Stimulated activated naive B cell treated with anti-CD40 and anti-IgM and Interleukin-4, amounts not matched to agents 10 μg/mL and 1 μg/mL and 100 μg/mL, for 72 hours (primary cell): ENCODE measurements around the gene PRKN.

Experiments
- ATAC-seq, 2 donors: fragments of 150-1000 bp; cut with Tn5 transposase; replicated peaks; 2 replicates each; pipeline ENCODE4 v1.10.0; 2021; ENCODE audit warnings: moderate library complexity in 1 of 2
- DNase-seq: peaks from one replicate; pipeline ENCODE4 v3.0.0; 2021
- H3K27ac Mint-ChIP-seq: one replicate; pipeline ENCODE4 v1.8.0; 2022; ENCODE audit warnings: mild to moderate bottlenecking, mixed read lengths
- H3K27me3 Mint-ChIP-seq, 2 donors: one replicate each; pipeline ENCODE4 v1.8.0; 2022; ENCODE audit warnings: mixed read lengths in 2 of 2
- H3K36me3 Mint-ChIP-seq, 2 donors: one replicate each; pipeline ENCODE4 v1.8.0; 2022; ENCODE audit warnings: mixed read lengths in 2 of 2, mild to moderate bottlenecking in 1 of 2
- H3K4me1 Mint-ChIP-seq, 2 donors: one replicate each; pipeline ENCODE4 v1.8.0; 2022; ENCODE audit warnings: mixed read lengths in 2 of 2, mild to moderate bottlenecking in 1 of 2
- H3K4me3 Mint-ChIP-seq, 2 donors: one replicate each; pipeline ENCODE4 v1.8.0; 2022; ENCODE audit warnings: mild to moderate bottlenecking in 2 of 2, mixed read lengths in 2 of 2, moderate library complexity in 1 of 2
- H3K9me3 Mint-ChIP-seq, 2 donors: one replicate each; pipeline ENCODE4 v1.8.0; 2022; ENCODE audit warnings: mixed read lengths in 2 of 2, mild to moderate bottlenecking in 1 of 2

Gene PRKN

GRCh38 chr6:162389343-162390085 lies 338.1 kb downstream of the PRKN start:
- Mint-ChIP-seq H3K9me3 (peaks cover 0 to 4% of the 10 kb centered on the region in 2 donors), H3K4me1 (peaks cover 0 to 2% of the 10 kb centered on the region in 2 donors), H3K27ac (no peak overlapping the region), H3K36me3 (no peaks in the 10 kb centered on the region), H3K27me3 (no peaks in the 10 kb centered on the region), H3K4me3 (no peak overlapping the region)
- no peak for ATAC-seq
- DNase-seq, result no peak

GRCh38 chr6:162388383-162388777 lies 339.2 kb downstream of the PRKN start:
- no peaks in the 10 kb centered on the region for H3K27me3 Mint-ChIP-seq
- H3K27ac Mint-ChIP-seq, result no peak overlapping the region
- H3K9me3 Mint-ChIP-seq, result peaks cover 0 to 4% of the 10 kb centered on the region in 2 donors
- ATAC-seq (no peak), DNase-seq (no peak)
- H3K4me1 Mint-ChIP-seq, result peaks cover 0 to 2% of the 10 kb centered on the region in 2 donors
- no peaks in the 10 kb centered on the region for H3K36me3 Mint-ChIP-seq
- H3K4me3 Mint-ChIP-seq, result no peak overlapping the region

GRCh38 chr6:162387718-162388382 lies 339.7 kb downstream of the PRKN start:
- peaks cover 0 to 4% of the 10 kb centered on the region in 2 donors for H3K9me3 Mint-ChIP-seq
- peaks cover 0 to 2% of the 10 kb centered on the region in 2 donors for H3K4me1 Mint-ChIP-seq
- no peak overlapping the region for H3K27ac Mint-ChIP-seq
- H3K36me3 Mint-ChIP-seq, result no peaks in the 10 kb centered on the region
- H3K27me3 Mint-ChIP-seq, result no peaks in the 10 kb centered on the region
- DNase-seq, result no peak
- H3K4me3 Mint-ChIP-seq, result no peak overlapping the region
- ATAC-seq, result no peak

- Mint-ChIP-seq H3K9me3 (peaks cover 0 to under 1% of the 10 kb centered on the region in 2 donors), H3K27ac (no peak overlapping the region), H3K4me1 (peaks cover 0 to 2% of the 10 kb centered on the region in 2 donors), H3K4me3 (no peak overlapping the region), H3K27me3 (no peaks in the 10 kb centered on the region), H3K36me3 (no peaks in the 10 kb centered on the region)
- DNase-seq (no peak), ATAC-seq (no peak)
Observed at GRCh38 chr6:162385980-162386379, 341.6 kb downstream of the PRKN start.

- no peak overlapping the region for H3K27ac Mint-ChIP-seq
- no peaks in the 10 kb centered on the region for H3K27me3 Mint-ChIP-seq
Observed at GRCh38 chr6:162379757-162380409, 347.7 kb downstream of the PRKN start.

GRCh38 chr6:162377735-162378134 lies 349.8 kb downstream of the PRKN start:
- no peaks in the 10 kb centered on the region for H3K36me3 Mint-ChIP-seq
- H3K4me1 Mint-ChIP-seq, result no peaks in the 10 kb centered on the region
- H3K27me3 Mint-ChIP-seq, result no peaks in the 10 kb centered on the region
- H3K9me3 Mint-ChIP-seq, result peaks cover 0 to 2% of the 10 kb centered on the region in 2 donors
- no peak overlapping the region for H3K4me3 Mint-ChIP-seq
- no peak overlapping the region for H3K27ac Mint-ChIP-seq
- DNase-seq (no peak), ATAC-seq (no peak)

More at GRCh38 chr6:162379757-162380409, 347.7 kb downstream of the PRKN start:
- Mint-ChIP-seq H3K36me3 (no peaks in the 10 kb centered on the region), H3K9me3 (peaks cover 0 to 2% of the 10 kb centered on the region in 2 donors), H3K4me3 (no peak overlapping the region), H3K4me1 (no peaks in the 10 kb centered on the region)
- no peak for ATAC-seq
- no peak for DNase-seq

GRCh38 chr6:162373868-162374267 lies 353.7 kb downstream of the PRKN start:
- ATAC-seq, result no peak
- Mint-ChIP-seq H3K9me3 (no peaks in the 10 kb centered on the region), H3K27ac (no peak overlapping the region), H3K27me3 (no peaks in the 10 kb centered on the region), H3K36me3 (no peaks in the 10 kb centered on the region), H3K4me3 (no peak overlapping the region), H3K4me1 (no peaks in the 10 kb centered on the region)
- DNase-seq, result no peak

GRCh38 chr6:162373192-162373591 lies 354.4 kb downstream of the PRKN start:
- DNase-seq (no peak), ATAC-seq (no peak)
- H3K27me3 Mint-ChIP-seq, result no peaks in the 10 kb centered on the region
- H3K27ac Mint-ChIP-seq, result no peak overlapping the region
- no peaks in the 10 kb centered on the region for H3K9me3 Mint-ChIP-seq
- H3K4me1 Mint-ChIP-seq, result no peaks in the 10 kb centered on the region
- no peak overlapping the region for H3K4me3 Mint-ChIP-seq
- no peaks in the 10 kb centered on the region for H3K36me3 Mint-ChIP-seq

- H3K9me3 Mint-ChIP-seq, result peaks cover 0 to 2% of the 10 kb centered on the region in 2 donors
- no peaks in the 10 kb centered on the region for H3K4me1 Mint-ChIP-seq
- no peak overlapping the region for H3K27ac Mint-ChIP-seq
- H3K4me3 Mint-ChIP-seq, result no peak overlapping the region
- H3K36me3 Mint-ChIP-seq, result no peaks in the 10 kb centered on the region
- DNase-seq (no peak), ATAC-seq (no peak)
- H3K27me3 Mint-ChIP-seq, result no peaks in the 10 kb centered on the region
Observed at GRCh38 chr6:162372106-162372505, 355.5 kb downstream of the PRKN start.

GRCh38 chr6:162371121-162371520 lies 356.4 kb downstream of the PRKN start:
- ATAC-seq, result no peak
- H3K36me3 Mint-ChIP-seq, result no peaks in the 10 kb centered on the region
- H3K4me3 Mint-ChIP-seq, result no peak overlapping the region
- no peaks in the 10 kb centered on the region for H3K27me3 Mint-ChIP-seq
- no peak overlapping the region for H3K27ac Mint-ChIP-seq
- peaks cover 0 to 5% of the 10 kb centered on the region in 2 donors for H3K9me3 Mint-ChIP-seq
- H3K4me1 Mint-ChIP-seq, result no peaks in the 10 kb centered on the region
- no peak for DNase-seq

- DNase-seq (no peak), ATAC-seq (no peak)
- Mint-ChIP-seq H3K4me1 (no peaks in the 10 kb centered on the region), H3K9me3 (peaks cover 0 to 5% of the 10 kb centered on the region in 2 donors), H3K36me3 (no peaks in the 10 kb centered on the region), H3K4me3 (no peak overlapping the region), H3K27ac (no peak overlapping the region), H3K27me3 (no peaks in the 10 kb centered on the region)
Observed at GRCh38 chr6:162369091-162369490, 358.5 kb downstream of the PRKN start.

GRCh38 chr6:162364488-162364887 lies 363.1 kb downstream of the PRKN start:
- Mint-ChIP-seq H3K4me1 (no peaks in the 10 kb centered on the region), H3K27ac (no peak overlapping the region), H3K27me3 (no peaks in the 10 kb centered on the region), H3K36me3 (no peaks in the 10 kb centered on the region), H3K4me3 (no peak overlapping the region), H3K9me3 (peaks cover 0 to 5% of the 10 kb centered on the region in 2 donors)
- no peak for DNase-seq
- ATAC-seq, result no peak

- DNase-seq, result no peak
- Mint-ChIP-seq H3K36me3 (no peaks in the 10 kb centered on the region), H3K27me3 (no peaks in the 10 kb centered on the region), H3K4me3 (no peak overlapping the region), H3K27ac (no peak overlapping the region), H3K4me1 (no peaks in the 10 kb centered on the region), H3K9me3 (peaks cover 0 to 5% of the 10 kb centered on the region in 2 donors)
- ATAC-seq, result no peak
Observed at GRCh38 chr6:162363757-162364156, 363.8 kb downstream of the PRKN start.

- no peak overlapping the region for H3K27ac Mint-ChIP-seq
- H3K27me3 Mint-ChIP-seq, result no peaks in the 10 kb centered on the region
- H3K4me1 Mint-ChIP-seq, result no peaks in the 10 kb centered on the region
- no peaks in the 10 kb centered on the region for H3K9me3 Mint-ChIP-seq
- H3K36me3 Mint-ChIP-seq, result no peaks in the 10 kb centered on the region
- ATAC-seq (no peak), DNase-seq (no peak)
- H3K4me3 Mint-ChIP-seq, result no peak overlapping the region
Observed at GRCh38 chr6:162360901-162361567, 366.5 kb downstream of the PRKN start.
